Keratinocyte (primary cell): Measurements from ENCODE around the gene ZP4.

Source experiments
- CTCF ChIP-seq, 3 experiments: IDR thresholded peaks in 1 of 3; conservative IDR thresholded peaks in 1 of 3; optimal IDR thresholded peaks in 1 of 3; 2 replicates in 2 of 3; 3 replicates in 1 of 3; pipeline versions ENCODE3 to v1.5.1; 2011; ENCODE audit warnings: low read length in 3 of 3, mild to moderate bottlenecking in 3 of 3, moderate library complexity in 2 of 3, control low read depth in 1 of 3, inconsistent platforms in 1 of 3; ENCODE audit not compliant: insufficient read depth in 2 of 3; ENCODE audit errors: extremely low read depth in 1 of 3
- EZH2 ChIP-seq: IDR thresholded peaks from one replicate; pipeline ENCODE4 v1.6.1; 2012; ENCODE audit warnings: inconsistent platforms, mild to moderate bottlenecking, low read length, moderate library complexity

GRCh38 chr1:237895630-237896029 lies 4.9 kb upstream of the ZP4 start:
- TF ChIP-seq CTCF (optimal IDR thresholded peaks at IDR 0.05 in 1 of 3, IDR thresholded peaks at IDR 0.05 in 1 of 3, conservative IDR thresholded peaks at IDR 0.05 in 1 of 3; ENCODE audit: extremely low read depth in 1 of 3, insufficient read depth in 2 of 3, low read length in 3 of 3) (no peak), EZH2 (no peak)
